Measurements from ENCODE around the gene KRTAP10-1. TPM values are rescaled to one million over a fixed set of nuclear protein-coding genes. Genes with fewer than 3 reads are reported as not detected.

Gene KRTAP10-1
- total and polyA plus RNA-seq, 9 of the 15 experiments (the other 6 are each of a cell fraction or from before 2014, with no cell fraction given) = not detected

GRCh38 chr21:44582055-44582454 lies 42.1 kb upstream of the KRTAP10-1 start (continued):
- peak; percentile 86 for TF ChIP-seq FOSL1 (tag; conservative IDR thresholded peaks at IDR 0.05)
- peak; percentile 32; the same call in 1 of the 2 replicates for TF ChIP-seq ZNF316 (IDR thresholded peaks at IDR 0.05)
- no peak for TF ChIP-seq PBX2 (CRISPR knock-in tag; IDR thresholded peaks at IDR 0.05; ENCODE audit: low read depth)
- peak; percentile 86 for TF ChIP-seq PBX2 (tag; conservative IDR thresholded peaks at IDR 0.05; ENCODE audit: low read depth)
- peak; percentile 70; the same call in 1 of the 2 replicates for TF ChIP-seq DMBX1 (CRISPR knock-in tag; IDR thresholded peaks at IDR 0.05; ENCODE audit: borderline replicate concordance)
- TF ChIP-seq CEBPG (CRISPR knock-in tag; IDR thresholded peaks at IDR 0.05) = no peak
- peak; percentile 30 to 51; a peak in 1 of 4 replicates for TF ChIP-seq CEBPG (tag; conservative IDR thresholded peaks at IDR 0.05 in 1 of 2, IDR thresholded peaks at IDR 0.05 in 1 of 2)
- TF ChIP-seq JUND (IDR thresholded peaks at IDR 0.05; ENCODE audit: borderline replicate concordance, low read depth, low read length) = peak; percentile 95
- TF ChIP-seq JUND (tag; IDR thresholded peaks at IDR 0.05; ENCODE audit: borderline replicate concordance, low read depth, low read length) = peak; percentile 98
- TF ChIP-seq ZNF766 (CRISPR knock-in tag; conservative IDR thresholded peaks at IDR 0.05) = peak; percentile 63; the same call in 1 of the 2 replicates
- TF ChIP-seq TFAP4 (CRISPR knock-in tag; IDR thresholded peaks at IDR 0.05; ENCODE audit: borderline replicate concordance) = peak; percentile 86; the same call in 1 of the 2 replicates
- TF ChIP-seq ZNF175 (CRISPR knock-in tag; IDR thresholded peaks at IDR 0.05; ENCODE audit: low read depth) = no peak
- peak; percentile 61; the same call in 1 of the 2 replicates for TF ChIP-seq CBFA2T3 (IDR thresholded peaks at IDR 0.05)
- peak; percentile 81 to 85 for TF ChIP-seq NRF1 (conservative IDR thresholded peaks at IDR 0.05 in 1 of 2, IDR thresholded peaks at IDR 0.05 in 1 of 2)
- peak; percentile 42; the same call in 1 of the 2 replicates for TF ChIP-seq CEBPB (tag; IDR thresholded peaks at IDR 0.05)

All from K562 (cell line).